ENCODE results near the gene CKLF. TPM values are rescaled to one million over a fixed set of nuclear protein-coding genes. Genes with fewer than 3 reads are reported as not detected.

Gene CKLF
- total RNA-seq, 6 experiments from 2014 or later = 44.7 to 61.4 (median 56.8) TPM

GRCh38 chr16:66521252-66521713 is 31.1 kb upstream of the CKLF start:
- H3K27me3 Mint-ChIP-seq (ENCODE audit: insufficient read depth) = no peaks in the 10 kb centered on the region; the same call in 1 of the 2 replicates
- H3K27ac Mint-ChIP-seq = 0 out of 2 replicates have a peak overlapping the region, but pooled peaks have one; percentile 45
- peaks cover 20% of the 10 kb centered on the region for H3K36me3 Mint-ChIP-seq (ENCODE audit: low read depth)
- 0 out of 2 replicates have a peak overlapping the region, but pooled peaks have one; percentile 9 for H3K4me3 Mint-ChIP-seq
- no peak for TF ChIP-seq CTCF (IDR thresholded peaks at IDR 0.05)
- no peaks in the 10 kb centered on the region for H3K9me3 Mint-ChIP-seq
- peaks cover 59% of the 10 kb centered on the region for H3K4me1 Mint-ChIP-seq (ENCODE audit: low read depth)
- DNase-seq = no peak

GRCh38 chr16:66521951-66522771 is 30.2 kb upstream of the CKLF start:
- no peaks in the 10 kb centered on the region for H3K9me3 Mint-ChIP-seq

GRCh38 chr16:66522816-66523590 is 29.4 kb upstream of the CKLF start:
- Mint-ChIP-seq H3K4me1 (ENCODE audit: low read depth) (peaks cover 44% of the 10 kb centered on the region), H3K36me3 (ENCODE audit: low read depth) (peaks cover 14% of the 10 kb centered on the region), H3K27me3 (ENCODE audit: insufficient read depth) (no peaks in the 10 kb centered on the region), H3K4me3 (no peak overlapping the region), H3K27ac (no peak overlapping the region), H3K9me3 (no peaks in the 10 kb centered on the region)
- no peak for TF ChIP-seq CTCF (IDR thresholded peaks at IDR 0.05)
- no peak for DNase-seq

More at GRCh38 chr16:66521951-66522771, 30.2 kb upstream of the CKLF start:
- peak overlapping the region; percentile 32; the same call in 1 of the 2 replicates for H3K4me3 Mint-ChIP-seq
- H3K27ac Mint-ChIP-seq = peak overlapping the region; percentile 45
- no peaks in the 10 kb centered on the region; the same call in 1 of the 2 replicates for H3K27me3 Mint-ChIP-seq (ENCODE audit: insufficient read depth)
- H3K4me1 Mint-ChIP-seq (ENCODE audit: low read depth) = peaks cover 52% of the 10 kb centered on the region
- TF ChIP-seq CTCF (IDR thresholded peaks at IDR 0.05) = no peak
- H3K36me3 Mint-ChIP-seq (ENCODE audit: low read depth) = peaks cover 17% of the 10 kb centered on the region
- peak; percentile 70 for DNase-seq

- no peak for TF ChIP-seq CTCF (IDR thresholded peaks at IDR 0.05)
- Mint-ChIP-seq H3K9me3 (no peaks in the 10 kb centered on the region), H3K4me1 (ENCODE audit: low read depth) (peaks cover 44% of the 10 kb centered on the region), H3K4me3 (no peak overlapping the region), H3K36me3 (ENCODE audit: low read depth) (peaks cover 21% of the 10 kb centered on the region), H3K27ac (no peak overlapping the region; the same call in 1 of the 2 replicates), H3K27me3 (ENCODE audit: insufficient read depth) (no peaks in the 10 kb centered on the region)
- no peak for DNase-seq
These were observed 28.5 kb upstream of the CKLF start for GRCh38 chr16:66523861-66524354.

DNA sequence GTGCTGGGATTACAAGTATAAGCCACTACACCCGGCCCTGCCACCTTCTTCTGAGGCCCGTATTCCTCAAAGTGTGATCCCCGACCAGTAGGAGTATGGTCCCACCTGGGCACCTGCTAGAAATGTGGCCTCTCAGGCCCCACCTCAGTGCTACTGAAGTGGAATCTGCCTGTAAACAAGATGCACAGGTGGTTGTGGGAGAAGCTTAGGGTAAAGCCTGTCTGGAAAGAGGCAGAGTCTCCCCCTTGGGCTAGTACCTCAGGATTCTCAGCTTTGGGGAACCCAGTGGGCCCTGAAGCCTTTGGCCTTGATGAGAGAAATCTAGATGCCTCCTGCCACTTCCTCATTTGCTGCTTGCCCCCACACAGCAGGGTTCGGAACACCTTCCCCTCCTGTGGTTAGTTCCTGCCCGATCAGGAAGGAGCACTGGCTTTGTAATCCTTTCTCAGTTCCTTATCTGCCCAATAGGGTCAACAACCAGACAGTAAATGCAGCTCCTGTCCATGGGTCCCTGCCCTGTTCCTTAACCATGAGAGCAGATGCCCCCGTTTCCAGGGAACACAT is 27.7 kb upstream of the CKLF start:
- TF ChIP-seq CTCF (IDR thresholded peaks at IDR 0.05) = no peak
- Mint-ChIP-seq H3K9me3 (no peaks in the 10 kb centered on the region), H3K36me3 (ENCODE audit: low read depth) (peaks cover 24% of the 10 kb centered on the region), H3K4me1 (ENCODE audit: low read depth) (peaks cover 44% of the 10 kb centered on the region), H3K4me3 (no peak overlapping the region), H3K27me3 (ENCODE audit: insufficient read depth) (no peaks in the 10 kb centered on the region), H3K27ac (peak overlapping the region; percentile 94)
- DNase-seq = no peak
